Neural progenitor cell (in vitro differentiated cells): ENCODE results near the gene LPP. TPM values are rescaled to one million over a fixed set of nuclear protein-coding genes. Genes with fewer than 3 reads are reported as not detected.
A peak's percentile ranks its signal among the peaks of the same experiment; 100 is the strongest.

Source experiments
- DNase-seq: peaks from one replicate; pipeline ENCODE4 v3.0.0-alpha.2; 2016; ENCODE audit warnings: low spot score
- H2AFZ ChIP-seq: fragments of 200-600 bp; sonication (generic); replicated peaks from 2 replicates; pipeline ENCODE4 v1.6.1; 2016; ENCODE audit warnings: antibody characterized with exemption
- H3F3A ChIP-seq: fragments of 200-600 bp; sonication (generic); 2 replicates; pipeline ENCODE4 v1.6.1; 2016; ENCODE audit warnings: antibody characterized with exemption, low read depth
- H3K27ac ChIP-seq: fragments of 200-600 bp; sonication (generic); 2 replicates; pipeline ENCODE4 v1.5.1; 2016; ENCODE audit warnings: mild to moderate bottlenecking
- H3K27me3 ChIP-seq: fragments of 200-600 bp; sonication (generic); 2 replicates; pipeline ENCODE4 v1.6.1; 2016; ENCODE audit warnings: mild to moderate bottlenecking, moderate library complexity
- H3K36me3 ChIP-seq: fragments of 200-600 bp; sonication (generic); 2 replicates; pipeline ENCODE4 v1.5.1; 2016
- H3K4me1 ChIP-seq: fragments of 200-600 bp; sonication (generic); 2 replicates; pipeline ENCODE4 v1.6.1; 2016; ENCODE audit warnings: mixed run types
- H3K4me2 ChIP-seq: fragments of 200-600 bp; sonication (generic); 2 replicates; pipeline ENCODE4 v1.6.1; 2016
- H3K4me3 ChIP-seq: fragments of 200-600 bp; sonication (generic); 2 replicates; pipeline ENCODE4 v1.5.1; 2016
- H3K79me2 ChIP-seq: fragments of 200-600 bp; sonication (generic); 2 replicates; pipeline ENCODE4 v1.6.1; 2016; ENCODE audit warnings: low read depth
- H3K9ac ChIP-seq: fragments of 200-600 bp; sonication (generic); 2 replicates; pipeline ENCODE4 v1.6.1; 2016
- H3K9me3 ChIP-seq: fragments of 200-600 bp; sonication (generic); 2 replicates; pipeline ENCODE4 v1.5.1; 2016; ENCODE audit warnings: low read depth
- H4K20me1 ChIP-seq: fragments of 200-600 bp; sonication (generic); 2 replicates; pipeline ENCODE4 v1.6.1; 2016; ENCODE audit warnings: low read depth
- H3K27ac Mint-ChIP-seq: 3 replicates; pipeline ENCODE4 v1.8.0; 2021; ENCODE audit warnings: mixed read lengths
- H3K27me3 Mint-ChIP-seq: 2 replicates; pipeline ENCODE4 v1.8.0; 2022; ENCODE audit warnings: low read depth, mild to moderate bottlenecking, inconsistent platforms, moderate library complexity, mixed read lengths; ENCODE audit not compliant: insufficient read depth
- H3K36me3 Mint-ChIP-seq: 3 replicates; pipeline ENCODE4 v1.8.0; 2021; ENCODE audit warnings: mixed read lengths
- H3K4me1 Mint-ChIP-seq: 3 replicates; pipeline ENCODE4 v1.8.0; 2021; ENCODE audit warnings: mixed read lengths
- H3K4me3 Mint-ChIP-seq: 3 replicates; pipeline ENCODE4 v1.8.0; 2021; ENCODE audit warnings: mild to moderate bottlenecking, moderate library complexity, mixed read lengths
- H3K9me3 Mint-ChIP-seq: 3 replicates; pipeline ENCODE4 v1.8.0; 2020; ENCODE audit warnings: mixed read lengths
- EZH2 ChIP-seq: fragments of 200-600 bp; sonication (generic); IDR thresholded peaks from 2 replicates; pipeline ENCODE4 v1.6.1; 2017; ENCODE audit warnings: antibody characterized with exemption, mild to moderate bottlenecking, moderate library complexity
- EZH2phosphoT487 ChIP-seq: fragments of 200-600 bp; sonication (generic); IDR thresholded peaks from 2 replicates; pipeline ENCODE4 v1.6.1; 2017; ENCODE audit warnings: antibody characterized with exemption
- total RNA-seq: library from RNA; depleted of rRNA; stranded (reverse); fragments of >200 nt; gene quantifications from 2 replicates; pipeline ENCODE4 v1.2.3, GENCODE V29; 2015; ENCODE audit warnings: low replicate concordance
- TF ChIP-seq, protein P1 (sequence below): fragments of 200-600 bp; sonication (generic); IDR thresholded peaks from 2 replicates; pipeline ENCODE4 v1.5.1; 2017; ENCODE audit warnings: antibody characterized with exemption, mild to moderate bottlenecking

LPP gene
- total RNA-seq, 1 donor from 2014 or later: 18.9 TPM

DNA sequence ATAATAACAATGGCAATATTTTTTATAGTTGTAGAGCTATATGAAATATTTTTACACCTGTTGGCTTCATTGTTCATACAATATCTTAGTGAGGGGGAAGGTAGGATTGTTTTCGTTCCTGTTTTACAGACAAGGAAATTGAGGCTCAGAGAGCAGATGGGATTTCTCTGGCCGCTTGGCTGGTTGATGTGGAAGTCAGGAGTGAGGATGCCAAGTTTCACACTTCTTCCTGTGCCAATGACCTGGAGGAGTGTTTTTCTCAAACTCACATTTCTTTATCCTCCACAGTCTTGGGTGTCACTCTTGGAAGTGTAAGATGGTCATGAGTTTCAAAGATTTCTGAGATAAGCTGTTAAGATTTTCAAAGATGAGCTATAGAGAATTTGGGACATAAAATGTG is 50.6 kb downstream of the LPP start:
- no peak overlapping the region for H3K9ac ChIP-seq
- no peak overlapping the region for H3K27ac Mint-ChIP-seq
- no peak for TF ChIP-seq EZH2phosphoT487
- TF ChIP-seq, protein P1, sequence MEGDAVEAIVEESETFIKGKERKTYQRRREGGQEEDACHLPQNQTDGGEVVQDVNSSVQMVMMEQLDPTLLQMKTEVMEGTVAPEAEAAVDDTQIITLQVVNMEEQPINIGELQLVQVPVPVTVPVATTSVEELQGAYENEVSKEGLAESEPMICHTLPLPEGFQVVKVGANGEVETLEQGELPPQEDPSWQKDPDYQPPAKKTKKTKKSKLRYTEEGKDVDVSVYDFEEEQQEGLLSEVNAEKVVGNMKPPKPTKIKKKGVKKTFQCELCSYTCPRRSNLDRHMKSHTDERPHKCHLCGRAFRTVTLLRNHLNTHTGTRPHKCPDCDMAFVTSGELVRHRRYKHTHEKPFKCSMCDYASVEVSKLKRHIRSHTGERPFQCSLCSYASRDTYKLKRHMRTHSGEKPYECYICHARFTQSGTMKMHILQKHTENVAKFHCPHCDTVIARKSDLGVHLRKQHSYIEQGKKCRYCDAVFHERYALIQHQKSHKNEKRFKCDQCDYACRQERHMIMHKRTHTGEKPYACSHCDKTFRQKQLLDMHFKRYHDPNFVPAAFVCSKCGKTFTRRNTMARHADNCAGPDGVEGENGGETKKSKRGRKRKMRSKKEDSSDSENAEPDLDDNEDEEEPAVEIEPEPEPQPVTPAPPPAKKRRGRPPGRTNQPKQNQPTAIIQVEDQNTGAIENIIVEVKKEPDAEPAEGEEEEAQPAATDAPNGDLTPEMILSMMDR: no peak
- no peak for TF ChIP-seq EZH2
- H3K27ac ChIP-seq: no peak overlapping the region
- H2AFZ ChIP-seq: no peak overlapping the region
- H3K9me3 ChIP-seq: no peaks in the 10 kb centered on the region
- H3K79me2 ChIP-seq: peaks cover 43% of the 10 kb centered on the region
- peaks cover 31% of the 10 kb centered on the region for H3K4me1 Mint-ChIP-seq
- H3K9me3 Mint-ChIP-seq: no peaks in the 10 kb centered on the region
- peaks cover 33% of the 10 kb centered on the region for H4K20me1 ChIP-seq
- peaks cover 11% of the 10 kb centered on the region for H3K4me1 ChIP-seq
- H3K4me3 ChIP-seq: no peak overlapping the region
- H3K4me3 Mint-ChIP-seq: no peak overlapping the region
- no peaks in the 10 kb centered on the region for H3K36me3 ChIP-seq
- DNase-seq: no peak
- peaks cover 9% of the 10 kb centered on the region for H3K36me3 Mint-ChIP-seq
- no peak overlapping the region for H3K4me2 ChIP-seq
- H3K27me3 Mint-ChIP-seq: no peaks in the 10 kb centered on the region
- H3F3A ChIP-seq: peaks cover 23% of the 10 kb centered on the region
- no peaks in the 10 kb centered on the region for H3K27me3 ChIP-seq

DNA sequence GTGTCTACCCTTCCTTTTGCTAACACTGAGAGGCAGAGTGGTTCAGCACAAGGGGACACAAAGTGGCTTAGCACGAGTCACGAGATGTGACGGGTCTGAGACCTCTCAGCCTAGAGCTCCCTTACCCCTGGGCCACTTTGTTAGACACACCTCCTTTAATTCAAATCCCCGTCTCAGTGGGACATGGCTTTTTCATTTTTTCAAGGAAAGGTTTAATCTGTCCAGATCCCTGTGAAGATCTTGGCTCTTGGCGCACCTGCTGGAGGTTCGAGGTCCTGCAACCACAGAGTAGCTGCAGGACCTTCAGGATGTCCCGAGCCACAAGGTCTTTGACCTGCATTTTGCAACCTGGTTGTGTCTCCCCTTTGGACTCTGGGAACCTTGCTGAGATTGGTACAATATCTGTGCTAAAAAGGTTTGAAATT is 52.0 kb downstream of the LPP start:
- Histone ChIP-seq H4K20me1 (peaks cover 33% of the 10 kb centered on the region), H2AFZ (no peak overlapping the region), H3K4me2 (no peak overlapping the region), H3K9me3 (no peaks in the 10 kb centered on the region), H3K27me3 (no peaks in the 10 kb centered on the region), H3K4me1 (peaks cover 11% of the 10 kb centered on the region), H3F3A (peaks cover 23% of the 10 kb centered on the region), H3K9ac (no peak overlapping the region), H3K79me2 (peaks cover 47% of the 10 kb centered on the region), H3K27ac (no peak overlapping the region), H3K4me3 (no peak overlapping the region), H3K36me3 (no peaks in the 10 kb centered on the region)
- TF ChIP-seq EZH2phosphoT487 (no peak), EZH2 (no peak)
- TF ChIP-seq, protein P1: peak; percentile 40
- no peak overlapping the region for H3K27ac Mint-ChIP-seq
- H3K9me3 Mint-ChIP-seq: no peaks in the 10 kb centered on the region
- peak; percentile 33 for DNase-seq
- peaks cover 34% of the 10 kb centered on the region for H3K4me1 Mint-ChIP-seq
- no peak overlapping the region for H3K4me3 Mint-ChIP-seq
- peaks cover 11% of the 10 kb centered on the region for H3K36me3 Mint-ChIP-seq
- H3K27me3 Mint-ChIP-seq: no peaks in the 10 kb centered on the region

DNA sequence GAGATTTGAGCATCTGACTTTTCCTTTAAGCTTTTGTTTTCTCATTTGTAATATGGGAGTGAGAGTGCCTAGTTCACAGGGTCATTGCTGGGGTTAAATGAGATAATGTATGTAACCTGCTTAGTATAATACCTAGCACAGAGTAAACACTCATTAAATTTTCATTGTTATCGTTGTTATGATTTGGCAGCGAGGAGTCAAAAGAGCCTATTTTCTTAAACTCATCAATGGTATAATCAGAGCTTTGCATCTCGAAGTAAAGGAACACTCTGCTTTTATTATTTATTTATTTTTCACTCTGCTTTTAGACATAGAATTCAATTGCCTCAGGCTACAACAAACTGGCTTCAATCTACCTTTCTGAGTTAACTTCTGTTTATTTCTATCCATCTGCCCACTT is 52.8 kb downstream of the LPP start:
- Histone ChIP-seq H3K4me3 (no peak overlapping the region), H3K27me3 (no peaks in the 10 kb centered on the region), H3F3A (peaks cover 23% of the 10 kb centered on the region), H3K36me3 (no peaks in the 10 kb centered on the region), H3K9ac (no peak overlapping the region), H3K27ac (no peak overlapping the region), H3K79me2 (peaks cover 50% of the 10 kb centered on the region), H3K4me1 (peaks cover 11% of the 10 kb centered on the region), H3K4me2 (no peak overlapping the region), H3K9me3 (no peaks in the 10 kb centered on the region), H4K20me1 (peaks cover 33% of the 10 kb centered on the region), H2AFZ (no peak overlapping the region)
- Mint-ChIP-seq H3K27ac (no peak overlapping the region), H3K27me3 (no peaks in the 10 kb centered on the region), H3K4me3 (no peak overlapping the region), H3K4me1 (peaks cover 36% of the 10 kb centered on the region), H3K36me3 (peaks cover 11% of the 10 kb centered on the region), H3K9me3 (no peaks in the 10 kb centered on the region)
- no peak for TF ChIP-seq EZH2
- TF ChIP-seq, protein P1: no peak
- no peak for TF ChIP-seq EZH2phosphoT487
- no peak for DNase-seq
